ENCODE measurements around the gene CTSV.

The CTSV gene

GRCh38 chr9:97046228-97046627 lies 7.3 kb upstream of the CTSV start:
- TF ChIP-seq GATA3 (IDR thresholded peaks at IDR 0.05; ENCODE audit: low read depth, low read length) (no peak), GATA2 (IDR thresholded peaks at IDR 0.05; ENCODE audit: low read depth, low read length) (no peak)

DNA sequence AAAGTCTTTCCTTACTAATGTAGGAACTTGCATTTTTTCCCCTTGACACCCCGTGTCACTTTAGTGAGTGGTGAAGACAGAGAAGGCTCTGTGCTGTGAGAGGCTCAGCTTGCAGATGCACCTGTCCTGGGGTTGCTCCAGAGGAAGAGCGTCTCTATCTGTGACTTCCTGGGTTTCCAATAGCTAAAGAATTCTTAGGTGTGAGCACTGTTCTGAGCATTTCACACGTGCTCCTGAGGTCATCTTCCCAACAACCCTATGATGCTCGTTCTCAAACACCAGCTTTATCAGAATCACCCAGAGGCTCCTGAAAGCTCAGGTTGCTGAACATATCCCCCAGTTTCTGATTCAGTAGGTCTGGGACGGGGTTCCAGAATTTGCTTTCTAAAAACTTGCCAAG lies 6.4 kb upstream of the CTSV start:
- TF ChIP-seq GATA3 (IDR thresholded peaks at IDR 0.05; ENCODE audit: low read depth, low read length) (no peak), GATA2 (IDR thresholded peaks at IDR 0.05; ENCODE audit: low read depth, low read length) (no peak)

DNA sequence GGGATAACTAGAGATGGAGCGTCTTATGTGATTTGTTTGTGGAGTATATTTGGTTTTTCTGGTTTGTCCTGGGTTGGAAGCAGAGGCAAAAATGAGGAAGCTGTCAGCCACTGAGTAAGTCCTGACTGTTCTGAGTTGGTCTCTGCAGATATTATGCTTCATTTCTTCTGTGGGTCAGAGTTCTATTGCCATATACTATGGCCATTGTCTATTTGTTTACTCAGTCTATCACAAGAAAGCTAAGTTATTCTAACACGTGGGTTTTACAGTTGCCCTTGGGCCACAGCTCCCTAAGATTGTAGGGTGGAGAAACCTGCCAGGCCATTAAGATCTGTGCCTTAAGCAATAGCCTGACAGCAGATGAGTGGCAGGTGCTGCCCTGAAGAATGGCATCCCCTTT lies 3.0 kb upstream of the CTSV start:
- TF ChIP-seq GATA2 (IDR thresholded peaks at IDR 0.05; ENCODE audit: low read depth, low read length) (no peak), GATA3 (IDR thresholded peaks at IDR 0.05; ENCODE audit: low read depth, low read length) (no peak)

DNA sequence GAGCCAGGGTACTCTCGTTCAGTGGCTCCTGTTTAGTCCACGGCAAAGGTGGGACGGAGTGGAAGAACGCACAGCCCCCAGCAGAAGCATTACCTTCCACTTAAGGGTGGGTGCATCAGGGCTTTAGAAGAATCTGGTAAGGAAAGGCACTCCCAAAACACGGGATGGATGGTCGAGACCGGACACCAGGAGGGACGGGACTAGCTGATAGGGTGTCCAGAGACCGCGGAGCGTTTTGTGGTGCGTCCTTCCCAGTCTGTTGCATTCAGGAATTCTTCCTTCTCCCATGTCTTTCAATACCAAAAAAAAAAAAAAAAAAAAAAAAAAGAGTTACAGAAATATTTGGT lies 545 bp upstream of the CTSV start:
- TF ChIP-seq GATA3 (IDR thresholded peaks at IDR 0.05; ENCODE audit: low read depth, low read length): no peak

All from SH-SY5Y (cell line).